Neural crest cell (in vitro differentiated cells): ENCODE data around the gene VPS37B. TPM values are rescaled to one million over a fixed set of nuclear protein-coding genes. Genes with fewer than 3 reads are reported as not detected.
"Not testable (repeated sequence)": the region's sequence is repeated elsewhere in the genome, so short reads cannot be mapped to it uniquely, and the experiment has no call there.

ENCODE experiments used
- DNase-seq: peaks from one replicate; pipeline ENCODE4 v3.0.0; 2021; ENCODE audit warnings: low read depth, mixed read lengths, low spot score
- H3K27ac Mint-ChIP-seq: one replicate; pipeline ENCODE4 v1.8.0; 2021; ENCODE audit warnings: mild to moderate bottlenecking, mixed read lengths; ENCODE audit not compliant: unreplicated experiment
- H3K27me3 Mint-ChIP-seq: 2 replicates; pipeline ENCODE4 v1.8.0; 2021; ENCODE audit warnings: low read depth, mild to moderate bottlenecking, mixed read lengths
- H3K36me3 Mint-ChIP-seq: 2 replicates; pipeline ENCODE4 v1.8.0; 2021; ENCODE audit warnings: low read depth, mild to moderate bottlenecking, mixed read lengths
- H3K4me1 Mint-ChIP-seq: 2 replicates; pipeline ENCODE4 v1.8.0; 2021; ENCODE audit warnings: mixed read lengths
- H3K4me3 Mint-ChIP-seq: one replicate; pipeline ENCODE4 v1.8.0; 2021; ENCODE audit warnings: mild to moderate bottlenecking, mixed read lengths
- H3K9me3 Mint-ChIP-seq: 2 replicates; pipeline ENCODE4 v1.8.0; 2021; ENCODE audit warnings: mixed read lengths
- total RNA-seq: library from RNA; stranded (reverse); gene quantifications from 2 replicates; pipeline ENCODE4 v1.2.1, GENCODE V29; 2021
- TF ChIP-seq, protein P1 (sequence below): fragments of 200-600 bp; sonication (generic); conservative IDR thresholded peaks from 2 replicates; pipeline ENCODE4 v1.5.0; 2021; ENCODE audit warnings: antibody characterized with exemption, mild to moderate bottlenecking

The VPS37B gene
- total RNA-seq, 1 donor from 2014 or later, result 41.5 TPM

DNA sequence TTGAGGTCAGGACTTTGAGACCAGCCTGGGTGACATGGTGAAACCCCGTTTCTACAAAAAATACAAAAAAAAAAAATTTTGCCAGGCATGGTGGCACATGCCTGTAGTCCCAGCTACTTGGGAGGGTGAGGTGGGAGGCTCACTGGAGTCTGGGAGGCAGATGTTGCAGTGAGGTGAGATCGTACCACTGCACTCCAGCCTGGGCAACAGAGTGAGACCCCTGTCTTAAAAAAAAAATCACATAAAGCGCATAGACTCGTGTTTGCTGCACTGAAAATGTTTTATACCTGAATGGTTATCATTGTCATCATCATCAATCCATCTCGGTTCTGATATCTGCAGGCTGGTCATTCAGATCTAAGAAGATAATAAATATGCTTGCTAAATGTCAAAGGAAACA, 24.8 kb upstream of the VPS37B start:
- H3K4me3 Mint-ChIP-seq, result no peak overlapping the region
- H3K9me3 Mint-ChIP-seq, result no peaks in the 10 kb centered on the region
- no peak overlapping the region for H3K27ac Mint-ChIP-seq
- H3K36me3 Mint-ChIP-seq, result no peaks in the 10 kb centered on the region
- H3K27me3 Mint-ChIP-seq, result no peaks in the 10 kb centered on the region
- DNase-seq, result no peak
- H3K4me1 Mint-ChIP-seq, result peaks cover 4% of the 10 kb centered on the region
- TF ChIP-seq, protein P1, sequence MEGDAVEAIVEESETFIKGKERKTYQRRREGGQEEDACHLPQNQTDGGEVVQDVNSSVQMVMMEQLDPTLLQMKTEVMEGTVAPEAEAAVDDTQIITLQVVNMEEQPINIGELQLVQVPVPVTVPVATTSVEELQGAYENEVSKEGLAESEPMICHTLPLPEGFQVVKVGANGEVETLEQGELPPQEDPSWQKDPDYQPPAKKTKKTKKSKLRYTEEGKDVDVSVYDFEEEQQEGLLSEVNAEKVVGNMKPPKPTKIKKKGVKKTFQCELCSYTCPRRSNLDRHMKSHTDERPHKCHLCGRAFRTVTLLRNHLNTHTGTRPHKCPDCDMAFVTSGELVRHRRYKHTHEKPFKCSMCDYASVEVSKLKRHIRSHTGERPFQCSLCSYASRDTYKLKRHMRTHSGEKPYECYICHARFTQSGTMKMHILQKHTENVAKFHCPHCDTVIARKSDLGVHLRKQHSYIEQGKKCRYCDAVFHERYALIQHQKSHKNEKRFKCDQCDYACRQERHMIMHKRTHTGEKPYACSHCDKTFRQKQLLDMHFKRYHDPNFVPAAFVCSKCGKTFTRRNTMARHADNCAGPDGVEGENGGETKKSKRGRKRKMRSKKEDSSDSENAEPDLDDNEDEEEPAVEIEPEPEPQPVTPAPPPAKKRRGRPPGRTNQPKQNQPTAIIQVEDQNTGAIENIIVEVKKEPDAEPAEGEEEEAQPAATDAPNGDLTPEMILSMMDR, result no peak

DNA sequence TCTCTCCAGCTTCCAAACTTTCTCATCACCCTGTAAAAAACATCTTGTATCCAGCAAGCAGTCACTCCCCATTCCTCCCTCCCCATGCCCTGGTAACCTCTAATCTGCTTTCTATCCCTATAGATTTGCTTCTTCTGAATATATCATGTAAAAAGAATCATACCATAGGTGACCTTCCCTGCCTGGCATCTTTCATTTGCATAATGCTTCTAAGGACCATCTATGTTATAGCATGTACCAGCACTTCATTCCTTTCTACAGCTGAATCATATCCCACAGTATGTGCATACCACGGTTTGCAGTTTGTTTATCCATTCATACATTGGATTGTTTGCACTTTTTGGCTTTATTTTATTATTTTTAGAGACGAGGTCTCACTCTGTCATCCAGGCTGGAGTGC, 22.9 kb upstream of the VPS37B start:
- Mint-ChIP-seq H3K27me3 (no peaks in the 10 kb centered on the region), H3K36me3 (no peaks in the 10 kb centered on the region), H3K4me1 (peaks cover 4% of the 10 kb centered on the region), H3K9me3 (peaks cover 2% of the 10 kb centered on the region), H3K27ac (no peak overlapping the region), H3K4me3 (no peak overlapping the region)
- TF ChIP-seq, protein P1, result no peak
- no peak for DNase-seq

DNA sequence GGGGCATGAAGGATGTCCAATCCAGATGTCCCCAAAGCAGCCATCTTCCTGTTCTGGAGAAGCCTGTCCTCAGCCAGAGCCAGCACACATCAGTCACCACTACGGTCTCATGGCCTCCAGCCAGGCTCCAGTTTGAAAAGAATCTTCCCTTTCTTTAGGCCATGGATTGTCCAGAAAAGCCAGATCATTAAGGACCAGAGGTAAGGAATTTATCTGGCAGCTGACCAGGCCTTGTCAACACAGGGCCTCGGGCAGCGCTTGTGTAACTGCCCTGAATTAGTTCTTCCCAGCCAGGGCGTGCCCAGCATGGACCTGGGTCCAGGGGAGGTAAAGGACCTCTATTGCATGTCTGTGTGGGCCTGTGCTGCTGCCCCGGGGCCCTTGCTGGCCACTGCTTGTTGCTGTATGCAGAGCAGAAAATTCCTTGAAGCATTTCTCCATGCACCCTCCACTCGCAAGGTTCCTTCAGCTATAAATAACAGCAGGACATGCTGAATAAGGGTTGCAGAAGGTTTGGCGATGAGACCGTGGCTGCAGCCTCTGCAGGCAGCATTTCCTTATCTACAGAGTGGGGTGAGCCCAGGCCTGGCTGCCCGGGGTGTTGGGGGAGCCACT, 21.7 kb upstream of the VPS37B start:
- H3K4me1 Mint-ChIP-seq, result peaks cover 4% of the 10 kb centered on the region
- peaks cover 2% of the 10 kb centered on the region for H3K9me3 Mint-ChIP-seq
- no peak overlapping the region for H3K4me3 Mint-ChIP-seq
- no peak for DNase-seq
- H3K27ac Mint-ChIP-seq, result no peak overlapping the region
- TF ChIP-seq, protein P1, result no peak
- H3K27me3 Mint-ChIP-seq, result no peaks in the 10 kb centered on the region
- H3K36me3 Mint-ChIP-seq, result no peaks in the 10 kb centered on the region

DNA sequence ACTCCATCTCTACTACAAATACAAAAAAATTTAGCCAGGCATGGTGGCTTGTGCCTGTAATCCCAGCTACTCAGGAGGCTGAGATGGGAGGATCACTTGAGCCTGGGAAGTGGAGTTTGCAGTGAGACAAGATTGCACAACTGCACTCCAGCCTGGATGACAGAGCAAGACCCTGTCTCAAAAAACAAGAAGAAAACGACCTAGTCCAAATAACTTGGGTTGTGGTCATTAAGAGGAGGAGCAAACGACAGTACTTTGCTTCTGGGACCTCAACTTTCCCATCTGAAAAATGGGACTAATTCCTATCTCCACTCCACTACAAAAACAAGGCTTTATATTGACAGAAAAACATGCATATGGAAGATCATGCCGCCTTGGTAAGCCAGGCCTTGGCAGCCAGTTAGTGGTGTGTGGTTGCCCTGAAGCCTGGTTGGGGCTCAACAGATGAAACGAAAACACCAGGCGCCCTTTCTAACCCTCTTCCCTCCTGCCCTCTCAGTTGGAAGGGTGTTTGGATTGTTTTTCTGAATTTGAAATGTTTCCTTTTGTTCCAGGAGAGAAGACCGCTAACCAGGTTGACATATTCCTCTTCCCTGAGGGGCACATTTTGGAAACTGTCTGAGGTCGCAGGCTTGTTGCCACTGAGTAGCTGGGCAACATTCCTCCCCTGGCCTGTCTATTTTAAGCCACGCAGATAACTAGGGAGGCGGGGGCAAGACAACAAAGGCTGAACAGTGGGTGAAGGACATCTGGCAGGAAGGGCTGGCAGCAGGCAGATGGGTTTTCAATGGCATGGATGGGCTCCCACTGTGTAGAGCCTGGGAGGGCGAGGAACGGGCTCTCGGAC, 13.7 kb upstream of the VPS37B start:
- no peaks in the 10 kb centered on the region for H3K36me3 Mint-ChIP-seq
- H3K27ac Mint-ChIP-seq, result peak overlapping the region; percentile 16
- H3K27me3 Mint-ChIP-seq, result no peaks in the 10 kb centered on the region
- peaks cover 2% of the 10 kb centered on the region for H3K9me3 Mint-ChIP-seq
- H3K4me3 Mint-ChIP-seq, result peak overlapping the region; percentile 31
- H3K4me1 Mint-ChIP-seq, result peaks cover 13% of the 10 kb centered on the region
- no peak for DNase-seq
- TF ChIP-seq, protein P1, result no peak

DNA sequence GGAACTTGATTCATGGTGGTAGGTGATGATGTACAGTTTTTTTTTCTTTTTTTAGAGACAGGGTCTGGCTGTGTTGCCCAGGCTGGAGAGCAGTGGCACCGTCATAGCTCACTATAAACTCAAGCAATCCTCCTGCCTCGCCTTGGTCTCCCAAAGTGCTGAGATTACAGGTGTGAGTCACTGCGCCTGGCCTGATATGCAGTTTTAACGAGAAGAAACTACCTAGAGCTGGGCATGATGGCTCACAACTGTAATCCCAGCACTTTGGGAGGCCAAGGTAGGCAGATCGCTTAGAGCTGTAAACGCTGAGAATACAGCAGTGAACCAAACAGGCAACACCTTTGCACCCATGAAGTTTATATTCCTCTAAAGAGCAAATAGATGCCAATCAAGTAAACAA, 13.0 kb upstream of the VPS37B start:
- no peak for DNase-seq
- peaks cover 13% of the 10 kb centered on the region for H3K4me1 Mint-ChIP-seq
- TF ChIP-seq, protein P1, result no peak
- H3K27me3 Mint-ChIP-seq, result no peaks in the 10 kb centered on the region
- H3K4me3 Mint-ChIP-seq, result no peak overlapping the region
- H3K9me3 Mint-ChIP-seq, result no peaks in the 10 kb centered on the region
- H3K36me3 Mint-ChIP-seq, result no peaks in the 10 kb centered on the region
- no peak overlapping the region for H3K27ac Mint-ChIP-seq

DNA sequence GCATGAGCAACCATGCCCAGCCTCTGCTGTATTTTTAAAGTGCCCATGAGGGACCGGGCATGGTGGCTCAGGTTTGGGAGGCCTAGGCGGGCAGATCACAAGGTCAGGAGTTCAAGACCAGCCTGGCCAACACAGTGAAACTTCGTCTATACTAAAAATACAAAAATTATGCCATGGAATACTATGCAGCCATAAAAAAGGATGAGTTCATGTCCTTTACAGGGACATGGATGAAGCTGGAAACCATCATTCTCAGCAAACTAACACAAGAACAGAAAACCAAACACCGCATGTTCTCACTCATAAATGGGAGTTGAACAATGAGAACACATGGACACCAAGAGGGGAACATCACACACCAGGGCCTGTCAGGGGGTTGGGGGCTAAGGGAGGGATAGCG, 9.3 kb upstream of the VPS37B start:
- H3K36me3 Mint-ChIP-seq, H3K27ac Mint-ChIP-seq, H3K27me3 Mint-ChIP-seq, H3K4me1 Mint-ChIP-seq, H3K4me3 Mint-ChIP-seq, DNase-seq, H3K9me3 Mint-ChIP-seq: not testable (repeated sequence)
